Panc1 (cell line): ENCODE results near the gene ASB4. TPM values are rescaled to one million over a fixed set of nuclear protein-coding genes. Genes with fewer than 3 reads are reported as not detected.

Experiments used
- ATAC-seq: fragments of 200-7000 bp; cut with Tn5 transposase; 2 replicates; pipeline ENCODE4 v1.9.1; 2020; ENCODE audit warnings: mild to moderate bottlenecking, moderate library complexity
- BruUV-seq: library from RNA; stranded (reverse); fragments of 400-500 nt; replicated peaks from 2 replicates; lab custom pipeline; 2021; lab: Mats Ljungman, UMichigan
- CTCF ChIA-PET: fragments of 300-600 bp; sonication (Branson Sonifier 250); formaldehyde crosslinking; loops from one replicate; lab custom pipeline; 2022; ENCODE audit warnings: antibody characterized with exemption; lab: Charles Lee
- POLR2A ChIA-PET: fragments of 300-600 bp; sonication (Branson Sonifier 250); formaldehyde crosslinking; loops from one replicate; lab custom pipeline; 2022; ENCODE audit warnings: antibody characterized with exemption; lab: Charles Lee
- DNase-seq: peaks from one replicate; pipeline ENCODE4 v3.0.0-alpha.2; 2010; ENCODE audit warnings: low read depth, low spot score
- H3K27ac ChIP-seq: 2 replicates; pipeline ENCODE4 v1.5.1; 2011; ENCODE audit warnings: mild to moderate bottlenecking, low read length, inconsistent platforms
- H3K27me3 ChIP-seq: fragments of 200-500 bp; sonication (Bioruptor generic); 2 replicates; pipeline ENCODE4 v1.6.0; 2014; ENCODE audit warnings: low read length, inconsistent platforms; ENCODE audit not compliant: control insufficient read depth, insufficient read depth
- H3K36me3 ChIP-seq: fragments of 200-500 bp; sonication (Bioruptor generic); 2 replicates; pipeline ENCODE4 v1.5.1; 2014; ENCODE audit warnings: inconsistent platforms, mild to moderate bottlenecking, low read length, moderate library complexity; ENCODE audit not compliant: control insufficient read depth, insufficient read depth
- H3K4me1 ChIP-seq: 2 replicates; pipeline ENCODE4 v1.5.1; 2011; ENCODE audit warnings: inconsistent platforms, mild to moderate bottlenecking, low read length, moderate library complexity; ENCODE audit not compliant: control insufficient read depth, insufficient read depth
- H3K4me3 ChIP-seq, 2 experiments: 2 replicates each; pipeline ENCODE4 v1.5.1; 2011 to 2012; ENCODE audit warnings: low read depth in 2 of 2, low read length in 2 of 2, mild to moderate bottlenecking in 2 of 2, inconsistent platforms in 1 of 2, moderate library complexity in 1 of 2
- H3K9me3 ChIP-seq: fragments of 200-500 bp; sonication (Bioruptor generic); 2 replicates; pipeline ENCODE4 v1.5.1; 2014; ENCODE audit warnings: low read depth, mild to moderate bottlenecking, inconsistent platforms, low read length, moderate library complexity; ENCODE audit not compliant: control insufficient read depth, insufficient read depth
- CTCF ChIP-seq: fragments of 450-650 bp; IDR thresholded peaks from 2 replicates; pipeline ENCODE4 v1.5.1; 2017; ENCODE audit warnings: mild to moderate bottlenecking
- POLR2AphosphoS5 ChIP-seq: IDR thresholded peaks from 2 replicates; pipeline ENCODE4 v1.6.1; 2012; ENCODE audit warnings: mild to moderate bottlenecking, low read depth, low read length, moderate library complexity
- REST ChIP-seq, 2 experiments: IDR thresholded peaks; 2 replicates each; pipeline ENCODE4 v1.6.1; 2011 to 2012; ENCODE audit warnings: low read depth in 2 of 2, control low read depth in 1 of 2, low read length in 1 of 2, mild to moderate bottlenecking in 1 of 2, moderate library complexity in 1 of 2; ENCODE audit not compliant: insufficient read depth in 1 of 2
- SIN3A ChIP-seq: IDR thresholded peaks from 2 replicates; pipeline ENCODE4 v1.6.1; 2012; ENCODE audit warnings: low read depth, mild to moderate bottlenecking, low read length, moderate library complexity, borderline replicate concordance; ENCODE audit not compliant: insufficient read depth
- TCF7L2 ChIP-seq: IDR thresholded peaks from 2 replicates; pipeline ENCODE4 v1.6.1; 2011; ENCODE audit warnings: mild to moderate bottlenecking, low read depth, low read length, inconsistent platforms
- in situ Hi-C: cut with HindIII; loops from 2 replicates; pipeline ENCODE4 v1.10.0; 2016; ENCODE audit warnings: low sequenced_read_pairs, low pct_unique_long_range_greater_than_20kb
- intact Hi-C: fragments of 100-400 bp; cut with micrococcal nuclease; formaldehyde crosslinking; loops from one replicate; pipeline ENCODE4 v1.10.0; 2022; ENCODE audit not compliant: unreplicated experiment
- total RNA-seq: library from RNA; stranded (reverse); gene quantifications from one replicate; pipeline ENCODE4 v1.2.1, GENCODE V29; 2021; ENCODE audit not compliant: unreplicated experiment

Gene ASB4
- total RNA-seq, 1 experiment from 2014 or later = 0.15 TPM

GRCh38 chr7:95531605-95532219 is 46.0 kb downstream of the ASB4 start:
- H3K27ac ChIP-seq = no peak overlapping the region
- ATAC-seq = no peak
- H3K4me3 ChIP-seq = no peak overlapping the region
- in situ Hi-C loops (no loop called here), intact Hi-C loops (no loop called here)
- H3K4me1 ChIP-seq = no peaks in the 10 kb centered on the region
- ChIA-PET CTCF (no interaction called here), POLR2A (no interaction called here)
- TF ChIP-seq REST (IDR thresholded peaks at IDR 0.05; ENCODE audit: insufficient read depth in 1 of 2, low read depth in 2 of 2, low read length in 1 of 2) (no peak), POLR2AphosphoS5 (no peak), TCF7L2 (no peak), SIN3A (no peak), CTCF (no peak)
- no TSS peak for BruUV-seq
- DNase-seq = no peak
- 0 out of 2 replicates have a peak, but pooled peaks cover 3% of the 10 kb centered on the region for H3K27me3 ChIP-seq
- no peaks in the 10 kb centered on the region for H3K36me3 ChIP-seq
- H3K9me3 ChIP-seq = no peaks in the 10 kb centered on the region

GRCh38 chr7:95534796-95535195 is 49.1 kb downstream of the ASB4 start:
- Histone ChIP-seq H3K27me3 (peaks cover 3% of the 10 kb centered on the region; the same call in 1 of the 2 replicates), H3K4me3 (no peak overlapping the region), H3K36me3 (no peaks in the 10 kb centered on the region), H3K27ac (no peak overlapping the region), H3K9me3 (no peaks in the 10 kb centered on the region), H3K4me1 (no peaks in the 10 kb centered on the region)
- intact Hi-C loops (no loop called here), in situ Hi-C loops (no loop called here)
- ATAC-seq (no peak), DNase-seq (no peak)
- no peak for TF ChIP-seq REST (IDR thresholded peaks at IDR 0.05; ENCODE audit: insufficient read depth in 1 of 2, low read depth in 2 of 2, low read length in 1 of 2)
- TF ChIP-seq CTCF = no peak
- TF ChIP-seq TCF7L2 = no peak
- TF ChIP-seq SIN3A = no peak
- TF ChIP-seq POLR2AphosphoS5 = no peak
- ChIA-PET POLR2A (no interaction called here), CTCF (interaction anchor here (0.7 to 1.4 kb wide), 2 partner anchors 82 to 155 kb away, joined by 3 to 4 read pairs; no protein-coding TSS in a partner anchor)
- no TSS peak for BruUV-seq
